SJSA1 (cell line): ENCODE measurements around the gene KRT39. TPM values are rescaled to one million over a fixed set of nuclear protein-coding genes. Genes with fewer than 3 reads are reported as not detected.
A peak's percentile ranks its signal among the peaks of the same experiment; 100 is the strongest.

Source experiments
- DNase-seq, 2 experiments: peaks; one replicate each; pipeline ENCODE4 v3.0.0-alpha.2; 2015 to 2020; ENCODE audit warnings: low spot score in 2 of 2, low read depth in 1 of 2
- H3K27ac ChIP-seq: fragments of 250-450 bp; sonication (Bioruptor Pico); 2 replicates; pipeline ENCODE4 v1.5.1; 2020; ENCODE audit warnings: mild to moderate bottlenecking, moderate library complexity
- H3K27me3 ChIP-seq: fragments of 250-450 bp; sonication (Bioruptor Pico); replicated peaks from 2 replicates; pipeline ENCODE4 v1.5.1; 2020; ENCODE audit warnings: mild to moderate bottlenecking, moderate library complexity
- H3K36me3 ChIP-seq: fragments of 250-450 bp; sonication (Bioruptor Pico); 2 replicates; pipeline ENCODE4 v1.5.1; 2020; ENCODE audit warnings: mild to moderate bottlenecking
- H3K4me1 ChIP-seq: fragments of 250-450 bp; sonication (Bioruptor Pico); replicated peaks from 2 replicates; pipeline ENCODE4 v1.6.1; 2021; ENCODE audit warnings: mild to moderate bottlenecking
- H3K4me3 ChIP-seq: fragments of 250-450 bp; sonication (Bioruptor Pico); 2 replicates; pipeline ENCODE4 v1.5.1; 2020; ENCODE audit warnings: mild to moderate bottlenecking
- H3K9me3 ChIP-seq: fragments of 250-450 bp; sonication (Bioruptor Pico); replicated peaks from 2 replicates; pipeline ENCODE4 v1.5.1; 2020; ENCODE audit warnings: mild to moderate bottlenecking
- total RNA-seq: library from RNA; depleted of rRNA; stranded (reverse); fragments of >200 nt; shearing (Covaris generic); gene quantifications from 2 replicates; pipeline ENCODE4 v1.2.3, GENCODE V29; 2014

Gene KRT39
- total RNA-seq, 1 experiment from 2014 or later, result not detected

DNA sequence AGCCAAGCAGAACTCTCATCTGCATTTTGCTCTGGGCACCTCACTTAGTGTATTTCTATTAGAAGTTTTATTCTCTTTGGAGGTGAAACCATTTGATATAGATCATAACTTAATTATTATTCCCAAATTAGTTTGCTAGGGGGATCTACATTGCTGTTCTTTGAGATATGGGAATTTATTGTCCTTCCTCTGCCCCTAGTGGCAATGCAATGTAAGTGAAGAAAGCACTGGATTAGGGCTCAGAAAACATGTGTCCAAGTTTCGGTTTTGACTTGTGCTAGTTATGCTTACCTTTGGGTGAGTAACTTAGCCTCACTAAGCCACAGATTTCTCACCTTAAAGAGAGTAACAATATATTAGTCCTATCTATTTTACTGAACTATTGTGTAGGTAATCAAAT lies 2.9 kb downstream of the KRT39 start:
- no peaks in the 10 kb centered on the region for H3K27me3 ChIP-seq
- no peak overlapping the region for H3K4me3 ChIP-seq
- H3K36me3 ChIP-seq, result no peaks in the 10 kb centered on the region
- no peak overlapping the region for H3K27ac ChIP-seq
- no peaks in the 10 kb centered on the region for H3K9me3 ChIP-seq
- DNase-seq, result peak in 1 of 2 experiments; percentile 27
- no peaks in the 10 kb centered on the region for H3K4me1 ChIP-seq

DNA sequence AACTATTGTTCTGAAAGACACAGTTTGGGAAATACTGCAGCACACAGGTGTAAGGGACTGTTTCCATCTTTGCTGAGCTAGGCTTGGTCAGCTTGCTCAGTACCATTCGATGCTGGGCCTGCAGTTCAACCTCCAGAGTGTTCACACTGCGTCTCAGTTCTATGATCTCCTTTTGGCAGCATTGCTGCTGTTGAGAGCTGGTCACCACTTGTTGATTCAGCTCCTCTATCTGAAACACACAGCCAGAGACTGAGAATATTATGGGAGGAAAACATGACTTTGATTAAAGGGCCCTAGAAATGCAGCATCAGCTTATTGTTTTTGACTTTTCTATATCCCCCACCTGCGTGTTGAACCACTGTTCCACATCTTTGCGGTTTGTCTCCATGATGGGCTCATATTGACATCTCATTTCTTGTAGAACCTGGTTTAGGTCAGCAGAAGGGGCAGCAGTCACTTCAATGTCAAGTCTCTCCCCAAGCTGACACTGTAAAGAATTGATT lies 4.6 kb downstream of the KRT39 start:
- DNase-seq, result no peak
- Histone ChIP-seq H3K9me3 (no peaks in the 10 kb centered on the region), H3K27ac (no peak overlapping the region), H3K4me1 (peaks cover 4% of the 10 kb centered on the region), H3K27me3 (no peaks in the 10 kb centered on the region), H3K4me3 (no peak overlapping the region), H3K36me3 (no peaks in the 10 kb centered on the region)

DNA sequence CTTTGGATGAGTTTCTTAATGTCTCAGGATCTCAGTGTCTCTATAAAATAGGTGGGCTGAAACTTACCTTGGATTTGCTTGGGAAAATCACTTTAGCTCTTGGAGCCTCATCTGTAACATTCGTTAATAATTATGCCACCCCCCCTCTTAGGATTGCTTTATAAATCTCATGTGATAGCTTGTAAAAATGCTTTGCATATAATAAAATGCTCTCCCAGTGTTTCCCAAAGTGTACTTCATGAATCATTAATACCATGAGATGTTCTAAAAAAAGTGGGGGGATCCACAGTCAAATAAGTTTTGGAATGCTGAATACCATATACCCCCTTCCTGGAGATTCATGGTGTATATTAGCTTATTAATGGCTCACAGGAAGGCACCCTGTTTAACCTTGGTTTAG lies 5.2 kb downstream of the KRT39 start:
- H3K27ac ChIP-seq, result no peak overlapping the region
- no peaks in the 10 kb centered on the region for H3K9me3 ChIP-seq
- H3K4me1 ChIP-seq, result peaks cover 10% of the 10 kb centered on the region
- H3K36me3 ChIP-seq, result no peaks in the 10 kb centered on the region
- DNase-seq, result no peak
- no peak overlapping the region for H3K4me3 ChIP-seq
- H3K27me3 ChIP-seq, result no peaks in the 10 kb centered on the region

DNA sequence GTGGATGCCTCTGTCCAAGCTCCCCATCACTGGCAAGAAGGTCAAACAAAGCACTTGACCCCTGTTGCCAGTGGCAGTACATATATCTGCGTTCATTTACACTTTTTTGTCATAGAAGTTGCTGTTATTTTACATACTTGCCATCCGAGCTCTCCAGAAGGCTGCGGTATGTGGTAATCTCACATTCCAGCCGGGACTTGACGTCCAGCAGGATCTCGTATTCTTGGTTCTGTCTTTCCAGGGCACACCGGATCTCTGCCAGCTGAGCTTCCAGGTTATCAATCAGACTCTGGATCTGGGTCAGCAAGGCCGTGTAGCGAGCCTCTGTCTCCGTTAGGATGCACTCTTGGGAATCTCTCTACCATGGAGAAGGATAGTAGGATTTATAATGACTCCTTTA lies 6.6 kb downstream of the KRT39 start:
- no peak overlapping the region for H3K27ac ChIP-seq
- H3K36me3 ChIP-seq, result no peaks in the 10 kb centered on the region
- DNase-seq, result no peak
- no peaks in the 10 kb centered on the region for H3K9me3 ChIP-seq
- no peak overlapping the region for H3K4me3 ChIP-seq
- H3K27me3 ChIP-seq, result no peaks in the 10 kb centered on the region
- H3K4me1 ChIP-seq, result peaks cover 10% of the 10 kb centered on the region

DNA sequence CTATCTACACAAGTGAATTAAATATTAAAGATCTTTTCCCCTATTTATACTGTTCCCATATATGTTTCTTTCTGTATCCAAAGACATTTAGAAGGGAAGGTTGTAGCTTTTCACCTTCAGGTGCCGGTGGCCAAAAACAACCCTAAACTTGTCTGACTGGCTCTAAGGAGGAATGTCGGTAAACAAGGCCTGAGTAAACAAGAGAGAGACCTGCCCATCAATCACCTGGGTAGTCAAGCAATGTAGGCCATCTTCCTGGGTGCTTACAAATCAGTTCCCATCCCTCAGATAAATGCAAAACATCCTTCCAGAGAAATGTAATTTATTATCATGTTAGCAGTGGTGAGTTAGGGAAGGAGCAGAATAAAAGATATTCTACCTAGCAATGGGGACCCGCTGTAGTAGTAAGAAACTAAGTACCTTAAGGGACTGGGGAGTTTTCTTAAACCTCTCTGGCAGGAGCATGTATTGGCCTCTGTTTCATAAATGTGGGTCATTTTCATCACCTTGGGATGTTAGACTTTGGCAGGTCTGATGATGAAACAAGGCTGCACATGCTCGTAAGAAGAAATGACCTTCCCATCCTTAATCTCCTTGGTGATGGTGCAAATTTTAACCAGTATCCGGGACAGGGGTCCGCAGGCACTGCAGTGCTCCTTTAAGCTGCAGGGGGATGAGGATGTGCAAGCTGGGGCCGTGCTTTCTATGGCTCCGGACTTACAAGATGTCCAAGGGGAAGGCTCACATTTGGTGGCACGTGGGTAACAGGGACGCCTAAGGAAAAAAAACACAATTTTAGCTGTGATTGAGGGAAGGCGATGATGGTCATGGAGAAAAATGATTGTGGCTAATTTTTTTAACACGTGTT lies 8.4 kb downstream of the KRT39 start:
- H3K9me3 ChIP-seq, result no peaks in the 10 kb centered on the region
- no peaks in the 10 kb centered on the region for H3K27me3 ChIP-seq
- no peak for DNase-seq
- no peaks in the 10 kb centered on the region for H3K36me3 ChIP-seq
- H3K27ac ChIP-seq, result no peak overlapping the region
- H3K4me3 ChIP-seq, result no peak overlapping the region
- peaks cover 10% of the 10 kb centered on the region for H3K4me1 ChIP-seq

DNA sequence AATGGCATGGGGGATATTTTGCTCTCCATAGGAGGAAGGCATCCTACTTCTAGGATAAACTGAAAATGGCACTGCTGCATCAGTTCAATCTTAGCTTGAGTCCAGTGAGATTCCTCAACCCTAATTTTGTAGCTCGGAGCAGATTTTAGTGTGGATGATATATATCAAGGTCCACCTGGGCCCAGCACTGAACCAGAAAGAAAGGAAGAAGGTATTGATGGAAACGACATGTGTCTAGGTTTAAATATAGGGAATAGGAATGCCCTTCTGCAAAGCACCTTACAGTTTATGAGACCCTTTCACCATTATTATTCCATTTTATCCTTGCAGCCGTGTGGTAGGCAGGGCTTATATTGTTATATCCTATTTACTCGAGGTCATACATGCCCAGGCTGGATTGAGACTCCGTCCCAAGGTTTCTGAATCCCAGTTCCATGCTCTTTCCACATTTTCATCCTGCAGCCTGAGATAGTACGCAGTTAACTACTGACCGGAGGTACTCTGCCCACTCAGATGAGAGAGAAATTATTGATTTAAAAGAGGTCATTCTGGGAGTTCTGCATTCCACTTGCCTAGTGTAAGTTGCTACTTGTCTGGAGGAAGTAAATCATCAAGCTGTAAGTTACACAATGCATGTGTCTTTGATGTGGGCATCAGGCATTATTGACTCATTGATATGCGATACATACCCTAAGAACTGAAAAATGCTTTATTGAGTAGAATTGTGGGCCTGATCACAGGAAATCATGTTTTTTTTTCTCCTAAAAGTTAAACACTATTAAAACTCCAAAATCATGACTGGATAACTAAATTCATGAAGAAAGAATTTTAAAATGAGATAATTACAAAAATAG lies 10.1 kb downstream of the KRT39 start:
- DNase-seq, result no peak
- Histone ChIP-seq H3K36me3 (no peaks in the 10 kb centered on the region), H3K9me3 (no peaks in the 10 kb centered on the region), H3K4me1 (peaks cover 10% of the 10 kb centered on the region), H3K27me3 (no peaks in the 10 kb centered on the region), H3K4me3 (no peak overlapping the region), H3K27ac (no peak overlapping the region)

DNA sequence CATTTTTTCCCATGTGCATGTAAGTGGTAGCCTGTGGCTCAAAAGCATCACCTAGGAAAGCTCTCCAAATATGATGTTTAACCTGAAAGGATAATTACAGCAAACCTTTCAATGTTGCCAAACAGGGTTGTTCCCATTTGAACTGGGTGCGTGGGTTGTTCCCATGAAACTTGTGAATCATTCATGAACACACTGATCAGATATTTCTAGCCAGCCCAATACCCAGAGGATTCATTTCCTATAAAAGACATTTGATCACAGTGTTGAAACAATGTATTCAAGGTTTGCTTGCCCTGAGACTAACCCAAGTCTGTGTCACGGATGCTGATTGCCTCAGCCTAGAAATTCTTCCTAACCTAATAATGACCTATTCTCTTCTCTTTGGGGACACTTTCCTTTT lies 12.9 kb downstream of the KRT39 start:
- Histone ChIP-seq H3K4me1 (peaks cover 10% of the 10 kb centered on the region), H3K27me3 (no peaks in the 10 kb centered on the region), H3K4me3 (no peak overlapping the region), H3K27ac (no peak overlapping the region), H3K9me3 (no peaks in the 10 kb centered on the region), H3K36me3 (no peaks in the 10 kb centered on the region)
- DNase-seq, result no peak

DNA sequence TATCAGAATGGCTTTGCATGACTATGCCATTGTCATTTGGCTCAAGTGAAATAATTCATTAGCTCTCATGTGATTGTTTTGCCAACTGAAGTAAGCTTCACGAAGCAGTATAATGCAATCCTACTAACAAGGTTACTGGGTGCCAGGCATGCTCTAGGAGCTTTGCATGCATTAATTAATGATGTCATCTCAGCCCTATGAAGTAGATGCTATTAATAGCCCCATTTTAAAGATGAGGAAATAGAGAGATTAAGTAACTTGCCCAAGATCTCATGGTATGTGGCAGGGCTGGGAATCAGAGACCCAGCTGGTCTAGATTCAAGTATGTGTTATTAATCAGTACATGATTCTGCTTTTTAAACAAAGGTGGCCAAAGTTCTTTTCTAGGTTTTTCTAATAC lies 14.1 kb downstream of the KRT39 start:
- Histone ChIP-seq H3K27me3 (no peaks in the 10 kb centered on the region), H3K4me3 (no peak overlapping the region), H3K9me3 (no peaks in the 10 kb centered on the region), H3K4me1 (peaks cover 10% of the 10 kb centered on the region), H3K36me3 (no peaks in the 10 kb centered on the region), H3K27ac (no peak overlapping the region)
- DNase-seq, result no peak

DNA sequence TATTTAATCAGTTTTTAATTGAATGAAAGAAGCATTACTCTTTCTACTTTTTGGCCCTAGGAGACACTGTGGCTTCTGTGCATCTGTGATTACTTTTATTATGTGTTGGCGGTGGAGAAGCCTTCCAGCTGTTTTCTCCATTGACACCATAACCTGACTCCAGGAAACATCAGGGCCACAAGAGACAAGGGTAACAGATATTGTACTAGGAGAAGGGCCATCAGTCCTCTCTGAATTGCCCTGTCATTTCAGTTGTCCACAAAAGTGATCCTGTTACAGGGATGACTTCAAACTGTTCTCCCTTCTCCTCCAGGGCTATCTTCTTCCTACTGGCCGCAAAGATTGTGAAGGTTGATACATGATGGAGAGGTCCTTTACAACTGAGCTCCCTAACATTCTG lies 14.6 kb downstream of the KRT39 start:
- DNase-seq, result no peak
- Histone ChIP-seq H3K9me3 (no peaks in the 10 kb centered on the region), H3K27ac (no peak overlapping the region), H3K4me3 (no peak overlapping the region), H3K4me1 (peaks cover 6% of the 10 kb centered on the region), H3K36me3 (no peaks in the 10 kb centered on the region), H3K27me3 (no peaks in the 10 kb centered on the region)

DNA sequence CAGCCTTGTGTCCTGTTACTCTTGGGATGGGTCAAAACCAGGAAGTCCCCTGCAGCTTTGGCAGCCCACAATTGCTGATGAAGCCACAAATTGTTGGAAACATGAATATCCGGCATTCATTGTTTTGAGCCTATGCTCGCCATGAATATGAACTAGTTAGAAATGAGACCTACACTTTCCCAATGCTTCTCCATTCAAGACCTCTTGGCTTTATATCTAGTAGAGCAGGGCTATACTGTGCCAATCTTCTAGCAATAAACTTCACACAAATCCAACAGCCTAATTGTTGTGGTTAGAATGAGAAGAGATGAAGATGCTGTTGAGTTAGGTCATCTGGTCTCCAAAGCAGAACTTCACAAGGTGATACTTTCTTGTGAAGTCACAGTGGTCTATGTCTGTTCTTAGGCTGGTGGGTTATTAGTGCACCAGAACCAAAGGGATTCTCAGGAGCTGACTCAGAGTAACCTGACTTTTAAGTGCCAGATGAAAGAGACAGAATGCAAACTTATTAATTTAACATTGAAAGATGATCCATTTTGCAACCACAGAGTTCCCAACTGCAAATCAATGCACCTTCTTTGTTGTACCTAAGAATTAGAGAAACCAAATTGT lies 15.6 kb downstream of the KRT39 start:
- no peak overlapping the region for H3K27ac ChIP-seq
- H3K4me1 ChIP-seq, result no peaks in the 10 kb centered on the region
- no peaks in the 10 kb centered on the region for H3K27me3 ChIP-seq
- no peak for DNase-seq
- H3K36me3 ChIP-seq, result no peaks in the 10 kb centered on the region
- H3K9me3 ChIP-seq, result no peaks in the 10 kb centered on the region
- H3K4me3 ChIP-seq, result no peak overlapping the region

DNA sequence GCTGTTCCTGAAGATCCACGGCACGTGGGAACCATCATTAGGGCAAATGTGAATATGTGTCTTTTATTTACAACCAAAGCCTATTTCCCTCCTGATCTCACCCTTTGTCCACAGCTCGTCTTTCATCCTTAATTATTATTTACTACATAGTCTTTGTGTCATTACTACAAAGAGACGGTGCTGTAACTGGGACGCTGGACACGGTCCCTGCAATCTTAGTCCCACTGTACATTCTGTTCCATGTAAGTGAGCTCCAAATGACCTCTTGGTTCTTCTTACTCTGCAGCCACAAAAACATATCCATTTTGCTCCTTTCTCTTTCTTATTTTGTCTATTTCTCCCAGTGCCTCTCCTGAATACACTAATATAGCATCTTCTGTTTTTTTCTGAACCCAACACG lies 16.6 kb downstream of the KRT39 start:
- Histone ChIP-seq H3K4me1 (no peaks in the 10 kb centered on the region), H3K27me3 (no peaks in the 10 kb centered on the region), H3K27ac (no peak overlapping the region), H3K36me3 (no peaks in the 10 kb centered on the region), H3K4me3 (no peak overlapping the region), H3K9me3 (no peaks in the 10 kb centered on the region)
- no peak for DNase-seq

DNA sequence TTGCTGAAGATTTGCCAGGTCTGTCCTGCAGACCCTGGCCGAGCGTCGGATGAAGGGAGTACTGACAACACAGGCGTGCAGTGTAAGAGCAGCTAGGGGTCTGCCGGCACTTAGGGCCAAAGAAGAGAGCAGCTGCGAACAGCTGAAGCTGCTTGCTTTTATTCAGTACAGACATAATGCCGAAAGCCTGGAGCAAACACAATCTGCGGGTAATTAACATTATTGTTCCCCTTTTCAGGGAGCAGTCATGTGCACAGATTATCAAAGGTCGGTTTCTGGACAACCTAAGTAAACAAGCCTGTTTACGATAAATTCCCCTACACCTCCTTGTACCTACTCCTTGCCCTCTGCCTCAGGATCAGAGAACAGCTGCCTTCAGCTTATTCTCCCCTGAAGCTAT lies 17.3 kb downstream of the KRT39 start:
- Histone ChIP-seq H3K4me3 (no peak overlapping the region), H3K36me3 (no peaks in the 10 kb centered on the region), H3K27ac (no peak overlapping the region), H3K9me3 (no peaks in the 10 kb centered on the region), H3K4me1 (no peaks in the 10 kb centered on the region), H3K27me3 (no peaks in the 10 kb centered on the region)
- no peak for DNase-seq

DNA sequence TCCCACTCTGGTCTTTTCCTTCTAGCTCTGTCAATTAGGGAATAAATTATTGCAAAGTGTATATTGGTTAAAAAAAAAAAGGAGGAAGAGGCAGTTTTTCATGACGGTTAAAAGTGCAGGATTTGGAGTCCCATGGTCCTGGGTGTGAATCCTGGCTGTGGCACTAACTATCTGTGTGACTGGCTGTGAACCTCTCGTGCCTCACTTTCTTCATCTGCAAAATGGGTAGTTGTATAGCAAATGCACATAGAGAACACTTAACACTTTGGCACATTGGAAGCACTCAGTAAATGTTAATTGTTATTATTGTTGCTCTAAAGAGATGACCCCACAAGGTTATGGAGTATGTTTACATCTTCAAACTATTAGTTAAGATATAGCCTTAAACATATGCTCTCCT lies 18.8 kb downstream of the KRT39 start:
- Histone ChIP-seq H3K36me3 (no peaks in the 10 kb centered on the region), H3K27ac (no peak overlapping the region), H3K9me3 (no peaks in the 10 kb centered on the region), H3K4me3 (no peak overlapping the region), H3K4me1 (no peaks in the 10 kb centered on the region), H3K27me3 (no peaks in the 10 kb centered on the region)
- no peak for DNase-seq

DNA sequence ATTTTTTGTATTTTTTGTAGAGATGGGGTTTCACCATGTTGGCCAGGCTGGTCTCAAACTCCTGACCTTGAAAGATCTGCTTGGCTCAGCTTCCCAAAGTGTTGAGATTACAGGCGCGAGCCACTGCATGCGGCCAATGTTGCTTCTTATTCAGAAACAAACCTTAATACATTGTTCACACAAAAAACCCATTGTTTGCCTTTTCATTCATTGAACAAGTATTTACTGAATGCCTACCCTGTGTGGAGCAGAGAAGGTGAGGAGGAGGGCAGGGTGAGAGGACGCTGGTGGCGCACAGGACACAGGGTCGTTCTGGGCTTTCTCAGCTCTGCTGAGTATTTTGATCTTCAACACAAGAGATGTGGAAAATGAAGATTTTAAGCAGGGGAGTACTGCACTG lies 21.3 kb downstream of the KRT39 start:
- Histone ChIP-seq H3K9me3 (no peaks in the 10 kb centered on the region), H3K27ac (no peak overlapping the region), H3K36me3 (no peaks in the 10 kb centered on the region), H3K4me1 (no peaks in the 10 kb centered on the region), H3K27me3 (no peaks in the 10 kb centered on the region), H3K4me3 (no peak overlapping the region)
- DNase-seq, result no peak
